GM19238 (cell line): Measurements from ENCODE around the gene PTPRQ.

ENCODE experiments used
- DNase-seq: peaks from one replicate; pipeline ENCODE4 v3.0.0; 2011; ENCODE audit warnings: low spot score; ENCODE audit not compliant: insufficient read length

PTPRQ gene

DNA sequence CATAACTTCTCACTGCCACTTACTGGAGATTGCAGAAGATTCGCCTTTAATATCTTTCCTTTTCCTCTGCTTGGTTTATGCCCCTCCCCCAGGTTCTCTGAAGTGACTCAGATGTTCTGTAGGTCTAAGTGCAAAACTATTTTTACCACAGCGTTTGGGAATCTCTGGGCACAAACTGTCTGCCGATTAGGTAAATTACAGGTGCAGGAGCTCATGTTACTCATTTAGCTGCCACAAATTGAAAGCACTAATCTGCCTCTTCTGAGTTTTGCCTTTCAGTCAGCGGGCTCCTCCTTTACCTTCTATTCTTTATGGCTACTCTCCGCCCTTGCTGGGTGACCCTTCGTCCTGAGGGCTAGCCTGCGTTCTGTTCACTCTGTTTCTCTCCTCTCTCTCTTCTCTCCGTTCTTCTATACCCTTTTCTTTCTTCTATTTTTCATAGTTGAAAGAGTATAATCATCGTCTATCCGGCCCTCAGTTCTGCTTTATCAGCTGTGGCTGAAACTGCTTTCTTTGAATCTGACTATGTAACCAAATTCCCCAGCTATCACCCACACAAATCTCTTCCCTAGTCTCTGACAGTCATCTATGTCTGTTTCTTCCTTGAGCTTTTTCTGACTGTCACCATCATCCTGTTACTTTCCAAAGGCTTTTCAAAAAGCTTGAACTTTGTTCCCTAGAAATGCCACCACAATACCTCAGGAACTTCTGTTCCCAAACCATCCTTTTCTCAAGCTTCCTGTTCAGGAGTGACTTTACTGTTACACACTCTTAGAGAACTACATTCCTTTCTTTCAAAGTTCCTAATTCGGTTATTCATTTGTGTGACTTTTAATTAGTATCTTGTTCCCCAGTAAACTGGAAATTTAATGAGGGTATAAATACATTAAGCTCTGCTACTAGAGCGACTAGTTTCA is 259.1 kb downstream of the PTPRQ start:
- DNase-seq, result no peak

DNA sequence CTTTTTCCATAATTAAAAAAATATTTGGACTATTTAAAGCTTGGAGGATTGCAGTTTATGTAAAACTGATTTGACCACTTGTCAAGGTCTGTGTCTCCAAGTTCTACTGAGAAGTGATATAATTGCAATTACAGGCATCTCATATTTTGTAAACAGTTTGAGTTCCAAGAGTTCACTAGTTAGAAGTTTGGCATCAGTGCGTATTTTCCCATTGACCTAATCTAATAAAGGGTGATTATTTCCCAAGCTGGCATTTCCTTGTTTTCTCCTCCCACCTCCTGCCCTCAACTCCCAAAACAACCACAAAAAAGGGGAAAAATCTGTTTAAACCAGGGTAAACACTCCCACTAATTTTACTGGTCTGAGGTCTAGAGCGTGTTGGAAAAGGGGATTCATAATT is 260.4 kb downstream of the PTPRQ start:
- DNase-seq, result no peak

DNA sequence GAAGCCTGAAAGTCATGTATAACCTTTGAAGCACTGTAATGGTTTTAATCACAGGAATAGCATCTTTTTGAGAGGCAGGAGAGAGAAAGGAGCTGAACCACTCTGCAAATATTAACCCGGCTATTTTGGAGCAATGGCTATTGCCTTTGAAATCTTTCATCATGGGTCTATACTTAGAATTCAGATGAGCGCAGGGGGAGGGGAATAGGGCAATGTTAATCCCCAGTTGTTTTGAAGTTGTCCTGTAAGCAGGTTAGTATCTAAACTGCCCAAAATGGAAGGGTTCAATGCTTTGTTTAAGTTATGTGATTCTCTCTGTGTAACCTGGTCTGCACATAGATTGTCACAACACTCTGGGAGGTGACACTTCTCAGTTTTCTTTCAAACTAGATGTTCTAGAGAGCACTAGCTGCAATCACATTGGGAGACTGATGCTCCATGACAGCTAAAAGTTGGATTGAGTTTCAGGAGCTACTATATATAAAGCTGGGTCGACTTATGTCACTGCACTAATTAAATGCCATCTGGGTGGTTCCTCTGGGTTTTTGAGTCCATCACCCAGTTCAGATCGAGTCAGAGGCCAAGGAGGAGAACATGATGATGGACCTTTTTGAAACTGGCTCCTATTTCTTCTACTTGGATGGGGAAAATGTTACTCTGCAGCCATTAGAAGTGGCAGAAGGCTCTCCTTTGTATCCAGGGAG is 263.2 kb downstream of the PTPRQ start, which contains the start of gene MYF6:
MYF6 (plus strand) TSS at position 509 of the 704 bp plus-strand sequence; CDS start at position 595, 86 bp downstream.
- no peak for DNase-seq

DNA sequence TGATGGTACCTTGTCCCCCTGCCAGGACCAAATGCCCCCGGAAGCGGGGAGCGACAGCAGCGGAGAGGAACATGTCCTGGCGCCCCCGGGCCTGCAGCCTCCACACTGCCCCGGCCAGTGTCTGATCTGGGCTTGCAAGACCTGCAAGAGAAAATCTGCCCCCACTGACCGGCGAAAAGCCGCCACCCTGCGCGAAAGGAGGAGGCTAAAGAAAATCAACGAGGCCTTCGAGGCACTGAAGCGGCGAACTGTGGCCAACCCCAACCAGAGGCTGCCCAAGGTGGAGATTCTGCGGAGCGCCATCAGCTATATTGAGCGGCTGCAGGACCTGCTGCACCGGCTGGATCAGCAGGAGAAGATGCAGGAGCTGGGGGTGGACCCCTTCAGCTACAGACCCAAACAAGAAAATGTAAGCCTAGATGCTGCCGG is 263.8 kb downstream of the PTPRQ start:
- no peak for DNase-seq

DNA sequence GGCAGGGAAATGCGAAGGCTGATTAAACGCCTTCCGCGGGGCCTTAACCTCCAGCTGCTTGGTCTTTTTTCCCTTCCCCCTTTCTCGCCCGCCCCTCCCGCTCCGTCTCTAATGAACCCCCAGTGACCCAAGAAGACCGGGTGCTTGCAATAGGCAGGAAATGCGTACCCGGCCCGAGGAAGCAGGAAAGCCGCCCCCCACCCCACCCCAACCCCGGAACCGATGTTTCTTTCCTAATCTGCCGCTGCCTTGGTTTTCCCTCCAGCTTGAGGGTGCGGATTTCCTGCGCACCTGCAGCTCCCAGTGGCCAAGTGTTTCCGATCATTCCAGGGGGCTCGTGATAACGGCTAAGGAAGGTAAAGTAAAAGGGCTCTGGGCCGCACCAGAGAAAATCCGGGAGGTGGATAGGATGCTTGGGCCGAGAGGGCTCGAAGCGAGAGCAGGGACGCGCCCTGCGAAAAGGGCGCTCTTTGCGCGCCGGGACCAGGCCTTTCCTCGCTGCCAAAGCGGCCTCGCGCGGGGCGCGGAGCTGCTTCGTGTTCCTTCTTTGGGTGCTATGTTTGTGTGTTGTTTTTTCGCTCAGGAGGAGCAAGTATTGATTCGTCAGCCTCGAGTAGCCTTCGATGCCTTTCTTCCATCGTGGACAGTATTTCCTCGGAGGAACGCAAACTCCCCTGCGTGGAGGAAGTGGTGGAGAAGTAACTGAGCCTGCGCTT is 264.4 kb downstream of the PTPRQ start:
- DNase-seq, result no peak

DNA sequence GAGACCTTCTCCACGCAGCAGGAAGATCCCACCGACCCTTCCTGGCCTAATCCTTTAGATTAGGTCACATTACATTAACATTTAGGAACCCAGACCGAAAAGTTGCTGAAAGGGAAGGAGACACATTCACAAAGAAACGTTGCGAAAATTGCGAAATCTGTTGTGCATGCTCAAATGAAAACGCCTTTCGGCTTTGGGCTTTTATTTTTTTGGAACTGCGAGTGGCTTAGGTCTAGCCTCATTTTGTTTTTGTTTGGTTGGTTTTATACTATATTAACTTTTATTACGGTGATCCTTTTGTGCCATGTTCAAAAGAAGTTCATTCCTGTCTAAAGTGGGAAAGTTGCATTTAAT is 264.9 kb downstream of the PTPRQ start:
- no peak for DNase-seq

DNA sequence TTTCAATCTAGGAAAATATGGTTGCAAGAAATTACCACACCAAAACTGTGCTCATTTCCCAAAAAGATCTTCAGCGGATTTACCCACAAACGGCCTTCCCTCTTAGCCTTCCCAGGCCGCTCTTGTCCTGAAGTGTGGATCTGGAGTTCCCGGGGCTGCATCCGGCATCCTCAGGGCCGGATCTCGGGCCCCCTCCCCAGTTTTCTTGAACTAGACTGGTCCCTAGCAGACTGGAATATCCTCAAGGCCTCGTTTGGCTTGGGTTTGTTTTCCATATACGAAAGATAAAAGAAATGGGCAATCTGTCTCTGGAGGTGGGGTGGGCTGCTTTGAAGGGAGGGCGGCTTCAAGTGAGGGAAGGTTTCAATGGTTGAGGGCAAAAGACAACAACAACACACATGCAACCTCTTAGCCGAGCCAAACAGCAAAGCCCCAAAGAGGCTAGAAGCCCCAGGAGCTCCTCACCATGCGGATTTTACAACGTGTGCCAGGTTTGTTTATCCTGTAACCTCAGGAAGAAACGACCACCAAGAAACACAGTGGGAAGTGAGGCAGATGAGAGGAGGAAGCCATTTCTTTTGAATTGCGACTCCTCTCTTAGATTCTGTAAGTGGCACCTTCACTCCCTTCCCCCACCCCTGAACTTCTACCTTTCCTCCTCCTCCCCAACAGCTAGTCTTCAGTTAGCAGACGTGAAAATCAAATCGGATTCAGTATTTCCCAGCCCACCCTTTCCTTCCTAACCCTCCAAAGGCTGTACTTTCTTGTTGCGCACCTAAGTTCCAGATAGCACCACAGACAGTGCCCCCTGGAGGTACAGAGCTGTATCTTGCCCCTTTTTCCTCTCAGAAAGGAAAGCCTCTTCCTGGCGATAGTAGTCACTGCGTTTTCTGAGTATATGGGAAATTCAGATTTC is 266.0 kb downstream of the PTPRQ start:
- DNase-seq, result no peak

DNA sequence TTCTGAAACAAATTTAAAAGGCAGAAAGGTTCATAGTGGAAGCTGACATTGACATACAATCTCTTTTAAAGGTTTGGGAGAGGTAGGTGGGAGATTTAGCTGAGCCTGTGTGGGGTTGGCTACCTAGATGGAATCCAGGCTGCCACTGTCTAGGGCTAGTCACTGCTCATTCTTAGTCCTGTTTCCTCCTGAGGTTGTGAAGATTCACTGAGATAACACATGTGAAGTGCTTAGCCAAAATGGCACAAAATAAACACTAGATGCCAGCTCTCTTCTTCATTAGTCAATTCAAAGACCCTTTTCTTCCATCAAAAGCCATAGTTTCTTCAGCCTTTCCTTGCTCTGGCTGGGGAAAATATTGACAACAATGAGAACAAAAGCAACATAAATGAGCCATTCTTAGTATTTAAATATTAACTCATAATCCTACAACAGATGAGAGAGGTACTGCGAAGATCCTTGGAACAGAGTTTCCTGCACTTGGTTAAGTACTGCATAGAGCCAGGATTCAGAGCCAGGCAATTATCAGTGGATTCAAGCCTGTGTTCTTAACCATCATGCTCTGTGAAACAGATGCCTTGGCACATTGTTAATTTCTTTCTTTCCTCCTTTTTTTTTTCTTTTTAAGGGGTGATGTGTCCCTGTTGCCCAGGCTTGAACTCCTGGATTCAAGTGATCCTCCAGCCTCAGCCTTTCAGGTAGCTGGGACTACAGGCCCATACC is 266.9 kb downstream of the PTPRQ start:
- DNase-seq, result no peak

DNA sequence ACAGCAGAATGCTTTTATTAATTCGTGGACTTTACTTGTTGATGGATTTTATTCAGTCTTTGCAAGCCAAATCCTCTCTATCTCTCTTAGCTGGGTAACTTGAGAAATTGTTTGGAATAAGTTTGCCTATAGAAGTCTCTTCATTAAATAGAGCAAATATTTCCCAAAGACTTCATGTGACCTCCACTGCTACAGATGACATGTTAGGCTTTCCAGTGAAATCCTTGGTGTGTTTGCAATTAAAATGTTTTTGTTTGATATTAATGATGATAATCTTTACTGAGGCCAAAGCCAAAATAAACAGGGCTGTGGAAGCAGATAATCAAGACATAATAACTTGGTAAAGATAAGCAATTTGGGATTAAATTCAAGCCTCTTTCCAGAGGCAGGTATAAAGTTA is 267.8 kb downstream of the PTPRQ start:
- no peak for DNase-seq

DNA sequence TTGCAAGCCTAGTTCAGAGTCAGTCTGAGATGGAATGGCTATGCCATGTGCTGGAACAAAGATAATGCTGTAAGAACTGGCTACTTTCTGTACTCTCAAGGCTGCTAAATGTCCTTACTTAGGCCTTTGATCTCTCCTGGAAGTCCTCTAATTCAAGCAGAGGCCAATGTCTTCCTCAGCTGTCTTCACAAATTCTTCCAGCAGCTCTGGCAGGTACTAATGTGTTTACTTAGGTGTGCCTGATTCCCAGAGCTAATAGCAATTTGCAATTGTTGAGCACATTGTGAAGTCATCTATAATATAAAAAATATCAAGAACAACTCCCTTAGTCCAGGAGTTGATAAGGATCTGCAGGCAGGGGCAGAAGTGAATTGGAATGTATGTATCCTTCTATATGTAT is 268.8 kb downstream of the PTPRQ start:
- DNase-seq, result no peak

DNA sequence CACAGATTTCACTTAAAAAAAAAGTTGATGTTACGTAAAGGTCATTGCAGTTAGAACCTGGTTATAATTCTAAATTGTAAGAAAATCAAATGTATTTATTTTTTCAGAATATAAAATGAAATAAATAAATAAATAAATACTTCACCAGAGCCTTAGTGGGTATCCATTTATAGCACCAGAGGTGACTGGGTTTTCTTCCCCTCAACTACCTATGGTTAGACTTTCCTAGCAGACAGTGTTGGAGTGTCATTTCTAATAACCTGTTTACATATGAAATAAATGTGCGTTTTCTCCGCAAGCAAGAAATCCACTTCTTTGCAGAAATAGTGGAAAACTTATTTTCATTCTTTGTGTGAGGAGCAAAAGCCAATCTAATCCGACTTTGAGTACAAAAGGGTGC is 269.4 kb downstream of the PTPRQ start:
- no peak for DNase-seq

DNA sequence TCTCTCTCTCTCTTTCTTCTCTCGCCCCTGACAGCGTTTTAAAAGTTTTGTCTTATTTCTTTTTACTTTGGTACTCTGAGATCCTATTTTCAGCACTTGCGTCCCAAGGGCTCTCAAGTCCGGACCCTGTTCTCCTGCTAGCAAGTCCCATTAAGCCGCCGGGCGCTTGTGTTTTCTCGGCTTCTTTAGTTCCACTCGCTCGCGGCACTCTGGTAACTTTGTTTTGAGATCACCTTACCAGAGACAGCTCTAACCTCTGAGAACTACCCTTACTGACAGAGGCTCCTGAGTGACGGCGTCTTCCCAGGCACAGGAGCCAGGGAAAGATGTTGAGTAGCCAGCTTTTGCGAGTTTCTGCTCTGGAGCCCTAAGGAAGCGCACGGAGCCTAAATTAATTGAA is 270.0 kb downstream of the PTPRQ start:
- no peak for DNase-seq

DNA sequence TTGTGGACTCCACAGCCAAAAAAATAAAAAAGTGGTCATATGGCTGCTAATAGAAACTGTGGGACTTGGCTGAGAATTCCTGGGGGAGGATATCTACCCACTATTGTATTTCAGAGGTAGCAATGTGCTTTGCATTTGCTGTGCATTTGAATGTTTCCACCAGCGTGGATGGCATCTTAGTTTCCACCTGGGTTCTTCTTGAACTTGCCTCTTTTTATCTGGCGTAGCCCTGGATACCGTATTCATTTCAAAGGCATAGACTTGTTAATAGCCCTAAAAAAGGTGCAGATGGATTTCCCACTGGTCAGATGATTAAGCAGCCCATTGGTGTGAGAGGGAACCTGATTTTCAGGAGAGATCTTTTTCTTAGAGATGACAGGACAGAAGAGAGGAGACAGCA is 270.8 kb downstream of the PTPRQ start:
- DNase-seq, result no peak

DNA sequence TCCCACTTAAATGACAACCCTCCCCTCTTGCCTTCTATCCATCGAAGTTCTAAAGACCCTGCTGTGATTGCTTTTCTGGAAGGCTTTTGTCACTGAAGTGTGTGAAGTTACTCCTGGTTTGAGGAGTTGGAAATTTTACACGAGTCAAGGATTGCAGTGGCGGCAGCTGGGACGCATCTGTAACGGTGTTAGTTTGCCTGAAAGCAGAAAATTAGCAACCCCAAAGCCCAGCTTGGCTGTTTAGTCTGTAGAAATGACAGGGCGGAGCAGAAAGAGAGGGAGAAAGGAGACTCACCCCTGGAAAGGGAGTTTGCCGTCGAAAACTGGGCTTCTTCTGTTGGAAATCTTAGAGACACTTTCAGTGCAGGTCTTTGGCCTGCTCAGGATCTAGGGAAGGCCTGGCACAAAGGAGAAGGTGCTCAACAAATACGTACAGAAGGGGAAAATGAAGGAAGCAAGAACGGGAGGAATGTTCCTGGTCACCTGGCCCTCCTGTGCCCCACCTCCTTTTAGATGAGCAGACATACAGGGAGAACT is 271.7 kb downstream of the PTPRQ start:
- no peak for DNase-seq

DNA sequence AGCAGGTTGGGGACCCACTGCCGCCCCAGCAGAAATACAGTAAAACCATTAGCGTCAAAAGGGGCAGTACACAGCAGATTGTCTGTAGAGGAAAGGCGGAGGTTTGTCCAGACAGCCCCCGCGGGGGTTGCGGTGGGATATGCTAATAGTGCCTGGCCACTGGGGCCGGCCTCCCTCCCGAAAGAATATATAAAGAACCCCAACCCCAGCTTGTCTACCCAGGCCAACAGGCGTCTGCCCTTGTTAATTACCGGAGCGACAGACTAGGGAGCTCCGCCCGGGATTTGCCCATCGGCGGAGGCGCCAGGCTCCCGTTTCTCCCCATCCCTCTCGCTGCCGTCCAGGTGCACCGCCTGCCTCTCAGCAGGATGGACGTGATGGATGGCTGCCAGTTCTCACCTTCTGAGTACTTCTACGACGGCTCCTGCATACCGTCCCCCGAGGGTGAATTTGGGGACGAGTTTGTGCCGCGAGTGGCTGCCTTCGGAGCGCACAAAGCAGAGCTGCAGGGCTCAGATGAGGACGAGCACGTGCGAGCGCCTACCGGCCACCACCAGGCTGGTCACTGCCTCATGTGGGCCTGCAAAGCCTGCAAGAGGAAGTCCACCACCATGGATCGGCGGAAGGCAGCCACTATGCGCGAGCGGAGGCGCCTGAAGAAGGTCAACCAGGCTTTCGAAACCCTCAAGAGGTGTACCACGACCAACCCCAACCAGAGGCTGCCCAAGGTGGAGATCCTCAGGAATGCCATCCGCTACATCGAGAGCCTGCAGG is 272.8 kb downstream of the PTPRQ start, which contains the start of gene MYF5:
MYF5 (plus strand) TSS at position 217 of the 774 bp plus-strand sequence; CDS start at position 369, 152 bp downstream.
- no peak for DNase-seq

DNA sequence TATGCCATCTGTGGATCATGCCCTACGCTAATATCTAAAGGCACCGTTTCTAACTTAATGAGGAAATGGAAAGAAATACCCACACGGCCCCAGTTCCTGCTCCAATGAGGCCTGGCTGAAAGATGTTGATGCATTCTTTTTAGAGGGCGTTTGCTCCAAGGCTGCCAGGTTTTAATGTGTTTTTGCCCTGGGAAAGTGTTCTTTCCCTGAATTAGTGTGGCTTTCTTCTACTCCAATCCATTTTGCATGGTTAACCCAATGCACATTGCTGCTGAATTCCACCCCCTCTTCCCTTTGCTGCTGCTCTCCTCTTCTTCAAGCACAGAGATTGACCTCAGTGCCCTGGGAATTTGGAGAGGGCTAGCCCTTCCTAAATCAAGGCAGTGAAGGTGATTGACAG is 273.8 kb downstream of the PTPRQ start:
- no peak for DNase-seq

DNA sequence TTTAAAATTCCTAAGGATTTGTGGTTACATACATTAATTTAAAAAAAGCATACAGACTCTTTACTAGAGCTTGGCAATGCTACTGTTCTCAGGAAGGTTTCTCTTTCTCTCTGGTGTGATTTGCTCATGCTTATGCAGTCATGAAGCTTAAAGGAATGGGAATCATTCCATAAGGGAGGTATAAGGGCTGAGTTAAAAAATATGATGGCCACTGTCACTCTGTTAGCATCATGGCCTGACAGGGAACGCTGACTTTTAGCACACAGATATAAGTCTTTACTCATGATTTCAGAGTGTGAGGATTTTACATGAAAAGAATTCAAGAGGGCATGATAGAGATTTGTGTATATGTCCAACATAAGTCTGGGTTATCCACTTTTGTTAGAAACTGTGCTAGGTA is 276.5 kb downstream of the PTPRQ start:
- no peak for DNase-seq

DNA sequence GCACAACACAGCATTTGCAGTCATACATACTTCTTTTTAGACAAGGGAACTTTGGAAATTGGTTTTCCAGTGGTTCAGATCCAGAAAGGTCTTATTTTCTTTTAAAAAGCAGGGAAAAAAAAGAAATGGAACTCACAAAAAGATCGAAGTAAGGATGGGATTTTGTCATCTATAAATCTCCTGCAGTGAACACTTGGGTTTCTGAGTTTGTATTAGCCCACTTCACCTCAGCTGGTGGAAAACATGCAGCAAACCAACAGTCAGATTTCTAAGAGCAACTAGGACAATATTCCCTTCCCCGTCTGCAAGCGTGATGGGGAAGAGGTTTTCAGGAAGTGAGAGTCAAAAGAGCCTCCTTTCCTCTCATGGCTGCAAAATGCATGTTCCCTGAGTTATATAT is 277.3 kb downstream of the PTPRQ start:
- no peak for DNase-seq
